HG02623 (cell line): ENCODE data around the gene FGB.
A peak's percentile ranks its signal among the peaks of the same experiment; 100 is the strongest.

ENCODE experiments used
- ATAC-seq: cut with Tn5 transposase; IDR thresholded peaks from one replicate; pipeline ENCODE4 v1.9.1; 2021; ENCODE audit warnings: moderate library complexity; ENCODE audit not compliant: unreplicated experiment

FGB gene

DNA sequence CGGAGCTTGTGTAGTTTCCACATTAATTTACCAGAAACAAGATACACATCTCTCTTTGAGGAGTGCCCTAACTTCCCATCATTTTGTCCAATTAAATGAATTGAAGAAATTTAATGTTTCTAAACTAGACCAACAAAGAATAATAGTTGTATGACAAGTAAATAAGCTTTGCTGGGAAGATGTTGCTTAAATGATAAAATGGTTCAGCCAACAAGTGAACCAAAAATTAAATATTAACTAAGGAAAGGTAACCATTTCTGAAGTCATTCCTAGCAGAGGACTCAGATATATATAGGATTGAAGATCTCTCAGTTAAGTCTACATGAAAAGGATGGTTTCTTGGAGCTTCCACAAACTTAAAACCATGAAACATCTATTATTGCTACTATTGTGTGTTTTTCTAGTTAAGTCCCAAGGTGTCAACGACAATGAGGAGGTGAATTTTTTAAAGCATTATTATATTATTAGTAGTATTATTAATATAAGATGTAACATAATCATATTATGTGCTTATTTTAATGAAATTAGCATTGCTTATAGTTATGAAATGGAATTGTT, at the start of gene FGB:
FGB (plus strand) TSS at position 315 of the 558 bp plus-strand sequence; CDS start at position 323, 8 bp downstream.
- ATAC-seq: no peak

DNA sequence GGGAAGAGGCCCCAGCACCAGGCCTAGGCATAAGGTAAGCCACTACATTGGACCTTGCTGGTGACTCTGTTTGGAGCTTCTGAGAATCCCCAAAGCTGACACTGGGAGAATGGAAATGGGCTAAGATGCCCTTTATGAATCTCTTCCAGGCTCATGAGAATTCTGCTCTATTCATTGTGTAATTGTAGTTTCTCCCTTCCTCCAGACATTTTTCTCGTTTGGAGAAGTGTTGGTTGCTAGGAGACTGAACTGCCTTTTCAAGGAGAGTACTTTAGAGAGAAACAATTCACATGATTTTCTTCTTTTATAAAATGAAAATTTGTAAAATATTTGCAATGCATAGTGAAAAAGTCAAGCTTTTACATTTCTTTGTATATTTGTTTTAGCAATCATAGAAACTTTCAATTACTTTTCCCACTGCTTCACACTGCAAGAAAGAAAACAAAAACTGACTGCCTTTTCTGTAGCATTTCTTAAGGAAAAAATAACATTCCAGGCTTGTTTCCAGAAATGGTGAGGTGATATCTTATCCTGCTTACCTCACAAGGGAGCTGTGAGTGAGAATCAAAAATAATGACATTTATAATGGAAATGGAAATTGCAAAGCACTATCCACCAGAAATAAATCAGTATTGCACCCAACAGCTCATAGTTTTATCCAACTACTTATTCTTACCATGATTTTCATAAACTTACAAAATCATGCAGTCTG, 46.3 kb upstream of the FGB start:
- no peak for ATAC-seq

DNA sequence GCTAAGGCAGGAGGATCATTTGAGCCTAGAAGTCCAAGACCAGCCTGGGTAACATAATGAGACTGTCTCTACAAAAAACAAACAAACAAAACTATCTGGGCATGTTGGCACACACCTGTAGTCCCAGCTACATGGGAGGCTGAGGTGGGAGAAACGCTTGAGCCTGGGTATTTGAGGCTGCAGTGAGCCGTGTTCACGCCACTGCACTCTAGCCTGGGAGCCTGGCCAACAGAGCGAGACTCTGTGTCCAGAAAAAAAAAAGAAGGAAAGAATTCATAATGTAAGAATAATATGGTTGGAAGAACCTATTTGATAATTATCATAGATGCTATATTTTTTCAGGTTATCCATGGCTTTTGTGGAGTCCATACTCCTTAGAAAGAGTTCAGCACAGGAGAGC, 45.2 kb upstream of the FGB start:
- no peak for ATAC-seq

DNA sequence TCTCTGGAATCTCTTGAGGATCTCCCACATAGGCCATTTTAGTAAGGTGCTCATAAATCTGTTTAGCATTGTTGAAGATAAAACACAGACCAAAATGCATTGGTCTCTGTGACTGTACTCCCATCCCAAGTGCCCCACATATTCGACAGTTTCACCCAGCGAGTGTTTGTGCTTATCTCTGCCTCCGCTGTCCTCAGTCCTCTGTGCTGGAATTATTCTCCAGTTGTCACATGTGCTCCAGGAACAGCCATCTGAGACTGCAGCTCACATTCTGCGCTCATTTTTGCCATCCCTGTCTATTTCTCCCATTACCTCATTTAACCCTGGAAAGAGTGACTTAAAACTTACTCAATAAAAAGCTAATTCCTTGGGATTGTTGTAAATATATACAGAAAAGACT, 43.6 kb upstream of the FGB start:
- no peak for ATAC-seq

DNA sequence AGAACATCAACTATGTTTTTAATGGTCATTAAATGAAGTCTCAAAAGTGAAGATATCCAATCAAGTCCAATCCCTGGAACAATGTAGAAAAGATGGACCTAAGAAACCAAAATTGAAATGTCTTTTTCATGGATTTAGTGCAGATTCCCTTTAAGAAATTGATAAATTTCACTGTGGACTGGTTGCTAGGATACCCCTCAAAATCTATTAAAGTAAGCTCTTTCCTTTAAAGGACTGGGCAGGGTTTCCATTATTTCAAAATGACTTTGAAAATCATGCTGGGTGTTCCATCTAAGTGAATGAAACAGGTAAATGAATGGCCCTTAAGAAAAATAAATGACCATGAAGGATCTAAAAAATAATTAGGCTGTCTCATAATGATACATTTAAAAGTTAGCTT, 41.2 kb upstream of the FGB start:
- ATAC-seq: no peak

DNA sequence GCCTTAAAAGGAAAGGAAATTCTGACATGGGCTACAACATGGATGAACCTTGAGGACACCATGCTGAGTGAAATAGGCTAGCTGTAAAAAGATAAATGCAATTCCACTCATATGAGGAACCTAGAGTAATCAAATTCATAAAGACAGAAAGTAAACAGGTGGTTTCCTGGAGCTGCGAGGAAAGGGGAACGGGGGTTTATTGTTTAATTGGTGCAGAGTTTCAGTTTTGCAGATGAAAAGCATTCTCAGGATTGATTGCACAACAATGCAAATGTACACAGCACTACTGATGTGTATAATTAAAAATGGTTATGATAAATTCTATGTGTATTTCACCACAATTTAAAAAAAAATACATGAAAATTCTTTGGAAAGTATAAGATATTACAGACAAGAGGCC, 36.7 kb upstream of the FGB start:
- ATAC-seq: no peak

DNA sequence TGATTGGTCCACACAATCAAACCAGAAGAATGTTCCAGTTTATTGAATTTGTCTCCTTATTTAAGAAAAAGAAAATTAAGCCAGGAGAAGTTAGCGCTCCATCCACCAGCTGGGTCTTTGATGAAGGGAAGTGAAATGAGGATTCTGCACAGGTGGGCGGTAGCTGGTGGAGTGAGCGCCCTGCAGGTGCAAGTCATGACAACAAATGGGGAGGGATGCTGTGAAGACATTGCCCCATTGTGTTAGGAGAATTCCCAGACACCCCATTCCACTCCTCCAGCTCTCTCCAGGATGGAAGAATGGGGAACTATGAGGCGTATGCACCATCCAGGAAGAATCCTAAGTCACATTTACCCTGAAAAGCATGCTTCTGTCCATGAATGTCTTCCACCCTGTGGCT, 35.5 kb upstream of the FGB start:
- no peak for ATAC-seq

DNA sequence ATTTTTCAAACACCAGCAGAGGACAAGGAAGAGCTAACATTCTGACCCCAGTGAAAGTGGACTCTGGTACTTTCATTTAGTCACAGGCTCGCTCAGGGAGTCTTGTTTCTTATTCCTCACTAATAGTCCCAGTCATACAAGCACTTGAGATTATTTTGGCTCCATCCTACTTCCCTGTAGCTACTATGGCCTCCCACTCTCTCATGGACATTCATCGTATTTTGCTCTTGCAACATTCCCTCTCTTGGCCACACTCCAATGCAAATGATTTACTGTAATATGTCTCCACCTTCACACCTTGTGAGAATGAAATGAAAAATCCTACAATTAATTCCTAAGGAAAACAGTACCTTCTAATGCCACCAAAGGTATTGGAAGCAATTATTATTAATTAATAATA, 33.9 kb upstream of the FGB start:
- no peak for ATAC-seq

DNA sequence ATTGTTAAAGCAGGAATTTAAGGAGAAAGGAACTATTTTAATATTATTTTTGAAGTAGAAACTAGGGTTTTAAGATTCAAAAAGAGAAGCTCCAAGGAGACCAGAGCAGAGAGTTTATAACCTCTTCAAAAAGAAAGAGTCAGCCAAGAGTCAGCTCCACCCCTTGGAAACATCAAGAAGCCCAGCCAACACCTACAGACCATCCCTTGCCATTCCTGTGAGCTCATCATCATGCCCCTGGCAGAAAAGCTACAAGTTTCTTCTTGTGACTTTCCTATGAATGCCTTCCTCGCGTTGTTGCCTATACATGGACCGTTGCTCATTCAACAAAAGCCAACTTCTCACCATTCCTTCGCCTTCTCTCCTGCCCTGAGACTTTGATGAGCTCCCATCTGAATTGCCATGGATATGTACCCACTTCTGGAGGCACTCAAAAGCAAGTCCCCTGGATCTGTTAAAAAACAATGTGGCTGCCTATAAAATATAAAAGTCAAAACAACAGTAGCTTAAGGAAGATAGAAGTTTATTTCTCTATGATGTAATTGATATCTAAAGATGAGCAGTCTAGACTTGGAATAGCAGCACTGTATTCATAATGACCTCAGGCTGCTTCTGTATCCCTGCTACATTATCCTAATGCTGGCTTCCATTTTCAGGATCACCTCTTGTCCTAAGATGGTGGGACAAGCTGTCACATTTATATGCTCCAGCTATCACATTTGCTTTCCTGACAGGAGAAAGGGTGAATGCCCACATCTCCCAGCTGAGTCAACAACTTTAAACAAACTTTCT, 32.9 kb upstream of the FGB start:
- ATAC-seq: no peak

DNA sequence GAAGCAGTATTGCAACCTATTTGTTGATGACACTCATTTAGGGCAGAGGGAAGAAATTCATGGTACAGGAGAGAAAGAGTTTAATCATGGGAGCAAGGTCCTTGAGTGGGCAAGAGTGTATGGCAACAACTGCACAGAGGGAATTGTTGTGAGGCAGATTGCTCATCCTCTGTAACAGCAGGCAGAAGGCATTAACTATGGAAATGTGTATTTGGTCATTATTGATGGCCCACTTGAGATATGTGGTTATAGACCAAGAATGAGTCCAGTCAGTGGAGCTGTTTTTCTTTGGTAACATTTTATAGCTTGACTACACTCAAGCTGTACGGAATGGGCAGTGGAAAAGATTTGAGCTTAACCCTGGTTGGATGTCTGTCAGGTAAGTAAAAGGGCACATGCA, 28.5 kb upstream of the FGB start:
- no peak for ATAC-seq

DNA sequence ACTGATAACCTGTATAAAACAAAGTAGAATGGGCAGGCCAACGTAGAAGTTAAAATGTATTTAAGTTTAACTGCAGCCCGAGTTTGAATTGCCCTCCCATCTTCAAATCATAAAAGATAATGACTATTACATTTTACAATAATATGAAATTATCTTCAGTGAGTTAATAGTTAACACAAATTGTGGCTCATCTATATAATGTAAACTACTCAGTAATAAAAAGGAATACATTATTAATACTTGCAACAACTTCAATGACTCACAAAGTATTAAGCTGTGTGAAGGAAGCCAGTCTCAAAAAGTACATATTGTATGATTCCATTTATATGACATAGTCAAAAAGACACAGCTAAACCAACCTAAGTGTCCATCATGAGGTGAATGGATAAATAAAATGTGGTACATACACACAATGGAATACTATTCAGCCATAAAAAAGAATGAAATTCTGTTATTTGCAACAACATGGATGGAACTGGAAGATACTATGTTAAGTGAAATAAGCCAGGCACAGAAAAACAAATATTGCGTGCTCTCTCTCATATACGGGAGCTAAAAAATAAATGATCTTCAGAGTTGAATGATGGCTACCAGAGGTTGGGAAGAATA, 20.4 kb upstream of the FGB start:
- ATAC-seq: no peak

DNA sequence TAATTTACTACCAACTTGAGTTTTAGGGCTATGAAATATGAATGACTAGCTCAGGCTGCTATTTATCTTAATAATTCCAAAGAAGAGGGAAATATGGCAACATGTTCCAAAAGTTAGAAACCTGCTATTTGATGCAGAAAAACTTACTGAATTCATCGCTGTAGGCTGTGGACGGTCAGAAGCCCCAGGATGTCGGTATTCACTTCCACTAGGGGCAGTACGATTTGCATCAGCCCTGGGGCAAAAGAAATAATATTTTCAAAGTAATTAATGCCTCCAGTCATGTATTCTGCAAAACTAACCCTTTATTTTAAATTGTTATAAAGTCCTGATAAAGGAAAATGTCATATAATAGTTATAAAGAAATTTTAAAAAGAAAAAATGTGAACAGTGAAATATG, 17.1 kb upstream of the FGB start:
- no peak for ATAC-seq

DNA sequence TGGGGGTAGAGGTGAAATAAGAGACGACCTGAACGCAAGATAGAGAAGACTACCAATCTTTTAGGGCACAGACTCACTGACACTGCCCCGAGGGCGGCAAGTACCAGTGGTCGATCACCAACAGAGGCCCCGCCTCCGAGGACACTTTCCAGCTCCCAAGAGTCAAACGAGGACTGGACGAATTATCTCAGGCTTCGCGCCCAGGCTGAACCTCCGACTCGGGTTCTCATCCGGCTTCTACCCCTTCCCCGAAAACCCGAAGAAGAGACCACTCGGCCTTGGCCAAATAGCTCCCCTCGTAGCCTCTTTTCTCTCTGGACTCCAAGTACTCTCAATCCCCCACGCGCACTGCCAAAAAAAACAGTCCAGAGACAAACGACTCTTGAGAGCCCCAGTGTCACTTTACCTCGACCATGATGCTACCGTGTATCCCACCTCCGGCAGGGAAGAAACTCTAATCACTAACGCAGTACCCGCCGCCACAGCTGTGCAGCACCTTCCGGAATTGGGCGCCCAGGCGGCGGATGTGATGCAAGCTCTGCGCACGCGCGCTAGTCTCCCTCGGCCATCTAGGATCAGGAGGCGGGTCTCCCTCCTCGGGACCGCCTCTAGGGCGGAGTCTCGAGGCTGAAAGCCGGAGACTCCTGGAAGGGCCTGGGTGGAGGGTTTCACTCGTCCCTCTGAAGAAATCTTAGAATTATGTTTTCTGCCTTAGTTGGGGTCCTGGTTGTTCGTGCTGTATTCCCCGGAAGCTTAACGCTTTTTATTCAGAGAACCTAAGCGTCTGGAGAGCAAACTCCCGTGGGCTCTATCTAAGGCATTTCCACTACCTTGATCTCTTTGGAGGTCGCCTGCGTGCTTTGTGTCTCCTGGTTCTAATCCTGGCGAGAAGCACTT, 12.7 kb upstream of the FGB start, which contains the start of gene PLRG1:
PLRG1 (minus strand) TSS at position 507 of the 897 bp plus-strand sequence; CDS start at position 415, 92 bp downstream.
- ATAC-seq: peak; percentile 98

DNA sequence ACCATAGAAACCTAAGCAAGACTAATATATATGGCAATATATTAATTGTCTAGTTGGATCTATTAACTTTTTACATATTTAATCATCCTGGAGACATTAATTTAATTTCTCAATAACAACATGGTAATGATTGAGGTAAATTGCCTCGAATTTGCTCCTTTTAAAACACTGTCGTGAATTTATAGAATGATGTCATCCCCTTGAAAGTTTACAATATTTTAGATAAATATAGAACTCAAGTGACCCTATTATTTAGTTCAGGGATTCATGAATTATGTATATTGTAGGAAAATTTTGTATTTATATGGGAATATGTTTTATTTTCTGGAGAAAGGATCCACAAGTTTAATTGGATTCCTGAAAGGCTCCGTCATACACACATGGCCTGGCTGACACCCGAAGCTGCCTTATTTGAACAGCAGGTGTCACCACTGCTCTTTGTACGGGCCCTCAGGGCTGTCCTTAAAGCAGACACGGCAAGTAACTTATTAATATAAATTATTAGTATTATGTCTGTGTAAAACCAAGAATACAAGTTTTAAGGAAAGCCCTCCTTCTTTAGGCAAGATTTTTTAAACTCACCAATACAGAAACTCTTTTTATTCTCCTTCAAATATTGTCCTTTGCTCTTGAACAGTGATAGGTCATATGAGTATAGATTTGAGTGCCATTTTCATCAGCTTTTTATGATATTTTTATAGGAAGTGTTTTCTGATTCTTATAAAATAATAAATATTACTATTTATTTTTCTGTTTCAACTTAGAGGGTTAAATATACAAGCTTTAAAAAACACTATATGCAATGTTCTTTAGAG, 10.7 kb upstream of the FGB start:
- peak; percentile 46 for ATAC-seq

DNA sequence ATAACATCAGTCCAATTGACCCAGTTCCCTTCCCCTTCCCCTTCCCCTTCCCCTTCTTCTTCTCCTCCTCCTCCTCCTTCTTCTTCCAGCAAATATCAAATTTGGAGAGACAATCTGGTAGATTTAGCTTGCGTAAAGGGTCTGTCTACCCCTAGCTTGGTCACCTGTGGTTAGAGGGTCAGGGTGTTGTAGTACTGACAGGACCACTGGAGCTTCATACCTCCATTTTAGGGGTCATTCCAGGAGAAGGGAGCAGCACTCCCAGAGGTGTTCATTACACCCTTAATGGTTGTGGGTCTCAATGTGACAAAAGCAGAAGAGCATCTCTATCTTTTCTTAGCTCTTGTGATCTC, 3.7 kb upstream of the FGB start:
- no peak for ATAC-seq

DNA sequence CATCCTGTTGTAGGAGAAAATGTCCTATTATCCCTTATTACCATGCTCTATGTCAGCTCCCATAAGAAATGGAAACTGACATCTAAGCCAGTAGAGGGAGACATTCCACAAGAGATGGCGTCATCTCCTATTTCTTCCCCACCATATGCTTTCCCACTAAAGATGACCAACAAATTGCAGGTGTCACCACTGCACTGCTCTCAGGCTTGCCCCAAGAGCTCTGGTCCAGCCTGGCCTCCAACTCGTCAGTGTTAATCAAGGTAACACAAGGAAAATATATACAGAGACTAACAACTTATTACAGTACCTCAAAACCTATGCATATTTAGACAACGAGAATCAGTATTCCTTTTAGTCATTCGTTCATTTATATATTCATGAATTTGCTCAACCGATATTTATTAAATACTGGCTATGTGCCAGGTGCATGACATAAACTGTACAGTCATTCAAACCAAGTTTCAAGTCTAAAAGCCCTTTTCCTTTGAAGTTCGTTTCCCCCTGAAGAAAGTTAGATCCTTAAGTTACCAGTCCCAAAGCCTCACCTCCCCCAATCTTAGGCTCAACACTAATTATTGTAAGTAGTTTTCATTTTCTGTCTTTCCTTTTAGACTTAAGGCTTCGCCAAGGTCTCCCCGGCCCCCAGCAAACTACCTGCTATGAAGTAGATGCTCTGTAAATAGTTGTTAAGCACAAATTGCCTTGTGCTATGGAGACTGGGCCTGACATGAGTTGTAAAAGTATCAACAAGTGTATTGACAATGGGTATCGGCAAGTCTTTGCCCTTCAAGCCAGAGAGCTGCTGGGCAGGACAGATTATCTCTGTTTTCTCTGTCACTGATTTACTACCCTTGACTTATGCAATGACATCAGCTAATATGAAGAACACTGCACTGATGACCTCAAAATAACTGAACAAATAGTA, 3.1 kb upstream of the FGB start:
- peak; percentile 85 for ATAC-seq

DNA sequence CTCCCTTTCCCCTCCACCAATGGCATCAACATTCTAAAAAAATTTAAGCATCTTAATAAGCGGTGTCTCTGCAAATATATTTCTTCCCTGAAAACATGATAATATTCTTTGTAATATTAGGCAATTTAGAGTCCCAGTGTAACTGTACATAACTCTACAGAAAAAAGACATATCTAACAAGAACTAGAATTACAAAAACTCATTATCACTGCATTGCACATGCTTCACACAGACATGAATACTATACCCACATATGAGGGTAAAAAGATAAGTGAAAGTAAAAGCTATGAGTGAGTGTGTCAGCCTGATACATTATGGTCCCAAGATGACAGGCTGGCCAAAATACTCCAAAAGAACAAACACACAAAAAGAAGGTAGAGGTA, 2.4 kb upstream of the FGB start:
- no peak for ATAC-seq

DNA sequence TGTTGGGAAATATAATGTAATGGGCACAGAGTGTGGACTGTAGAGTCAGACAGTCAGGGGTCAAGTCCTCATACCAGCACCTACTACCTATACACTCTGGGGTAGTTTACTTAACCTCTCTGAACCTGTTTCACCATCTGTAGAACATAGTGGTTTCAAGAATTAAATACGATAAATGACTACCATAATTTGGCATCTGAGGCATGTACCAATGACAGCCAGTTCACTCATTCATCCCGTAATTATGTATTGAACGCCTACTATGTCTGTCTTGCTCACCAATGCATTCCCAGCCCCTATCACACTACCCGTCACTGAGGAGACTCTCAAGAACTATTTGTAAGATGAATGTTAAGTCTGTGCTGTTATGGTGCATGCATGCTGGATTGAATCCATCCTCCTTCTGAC, 2.0 kb upstream of the FGB start:
- no peak for ATAC-seq

DNA sequence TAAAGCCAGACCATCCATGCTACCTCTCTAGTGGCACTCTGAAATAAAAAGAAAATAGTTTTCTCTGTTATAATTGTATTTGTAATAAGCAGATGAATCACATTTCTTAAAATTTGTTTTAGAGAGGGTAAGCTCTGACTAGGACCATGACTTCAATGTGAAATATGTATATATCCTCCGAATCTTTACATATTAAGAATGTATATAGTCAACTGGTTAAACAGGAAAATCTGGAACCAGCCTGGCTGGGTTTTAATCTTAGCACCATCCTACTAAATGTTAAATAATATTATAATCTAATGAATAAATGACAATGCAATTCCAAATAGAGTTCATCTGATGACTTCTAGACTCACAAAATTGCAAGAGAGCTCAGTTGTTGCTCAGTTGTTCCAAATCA, 1.5 kb downstream of the FGB start:
- no peak for ATAC-seq
